ENCODE results near the gene RPS15.

GRCh38 chr19:1421218-1421957 is 16.8 kb upstream of the RPS15 start:
- TF ChIP-seq CTCF (IDR thresholded peaks at IDR 0.05; ENCODE audit: extremely low read depth in 1 of 2, insufficient read depth in 1 of 2, low read depth in 1 of 2, low read length in 2 of 2) = no peak
- no peak for TF ChIP-seq POLR2A (IDR thresholded peaks at IDR 0.05; ENCODE audit: low read depth, low read length)
- no peak for TF ChIP-seq MAX (IDR thresholded peaks at IDR 0.05; ENCODE audit: insufficient read depth, insufficient read length)
